HG02759 (cell line): ENCODE measurements around the gene FOXP1.
"Not testable (repeated sequence)": the region's sequence is repeated elsewhere in the genome, so short reads cannot be mapped to it uniquely, and the experiment has no call there.

Experiments used
- ATAC-seq: cut with Tn5 transposase; IDR thresholded peaks from one replicate; pipeline ENCODE4 v1.9.1; 2021; ENCODE audit warnings: mild to moderate bottlenecking, moderate library complexity; ENCODE audit not compliant: unreplicated experiment

Gene FOXP1

GRCh38 chr3:70977712-70978111, 605.8 kb downstream of the FOXP1 start:
- no peak for ATAC-seq

DNA sequence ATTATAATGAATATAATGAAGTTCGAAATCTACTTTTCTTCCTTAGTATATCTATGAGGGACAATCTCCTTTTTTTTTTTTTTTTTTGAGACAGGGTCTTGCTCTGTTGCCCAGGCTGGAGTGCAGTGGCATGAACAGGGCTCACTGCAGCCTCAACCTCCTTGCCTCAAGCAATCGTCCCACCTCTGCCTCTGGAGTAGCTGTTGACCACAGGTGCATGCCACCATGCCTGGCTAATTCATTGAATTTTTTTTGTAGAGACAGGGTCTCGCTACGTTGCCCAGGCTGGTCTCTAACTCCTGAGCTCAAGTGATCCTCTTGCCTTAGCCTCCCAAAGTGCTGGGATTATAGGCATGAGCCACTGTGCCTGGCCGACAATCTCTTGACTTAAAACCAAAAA, 607.5 kb downstream of the FOXP1 start:
- ATAC-seq: not testable (repeated sequence)

- no peak for ATAC-seq
Observed at GRCh38 chr3:70974747-70975146, 608.8 kb downstream of the FOXP1 start.

- no peak for ATAC-seq
Observed at GRCh38 chr3:70973558-70973957, 610.0 kb downstream of the FOXP1 start.

DNA sequence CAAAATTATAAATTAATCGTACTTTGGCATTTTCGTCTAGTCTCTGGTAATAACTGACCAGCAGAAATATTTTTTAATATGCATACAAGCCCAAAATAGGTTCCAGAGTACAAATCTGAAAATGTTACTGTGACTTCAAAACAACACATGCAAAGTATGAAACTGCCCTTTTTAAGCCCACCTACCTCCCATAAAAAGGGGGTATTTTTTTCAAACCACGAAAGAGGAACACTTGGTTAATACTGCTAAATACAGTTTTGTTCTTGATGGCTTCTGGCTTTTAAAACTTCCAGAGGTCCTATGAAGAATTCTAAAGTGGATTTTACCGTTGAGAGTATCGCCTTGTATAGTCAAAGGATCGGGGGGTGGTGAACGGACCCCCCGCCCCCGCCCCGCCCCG, 610.7 kb downstream of the FOXP1 start:
- ATAC-seq: no peak

GRCh38 chr3:70970952-70971351, 612.6 kb downstream of the FOXP1 start:
- ATAC-seq: no peak

- no peak for ATAC-seq
Observed at GRCh38 chr3:70970171-70970570, 613.4 kb downstream of the FOXP1 start.

GRCh38 chr3:70963431-70964275, 619.9 kb downstream of the FOXP1 start:
- no peak for ATAC-seq

DNA sequence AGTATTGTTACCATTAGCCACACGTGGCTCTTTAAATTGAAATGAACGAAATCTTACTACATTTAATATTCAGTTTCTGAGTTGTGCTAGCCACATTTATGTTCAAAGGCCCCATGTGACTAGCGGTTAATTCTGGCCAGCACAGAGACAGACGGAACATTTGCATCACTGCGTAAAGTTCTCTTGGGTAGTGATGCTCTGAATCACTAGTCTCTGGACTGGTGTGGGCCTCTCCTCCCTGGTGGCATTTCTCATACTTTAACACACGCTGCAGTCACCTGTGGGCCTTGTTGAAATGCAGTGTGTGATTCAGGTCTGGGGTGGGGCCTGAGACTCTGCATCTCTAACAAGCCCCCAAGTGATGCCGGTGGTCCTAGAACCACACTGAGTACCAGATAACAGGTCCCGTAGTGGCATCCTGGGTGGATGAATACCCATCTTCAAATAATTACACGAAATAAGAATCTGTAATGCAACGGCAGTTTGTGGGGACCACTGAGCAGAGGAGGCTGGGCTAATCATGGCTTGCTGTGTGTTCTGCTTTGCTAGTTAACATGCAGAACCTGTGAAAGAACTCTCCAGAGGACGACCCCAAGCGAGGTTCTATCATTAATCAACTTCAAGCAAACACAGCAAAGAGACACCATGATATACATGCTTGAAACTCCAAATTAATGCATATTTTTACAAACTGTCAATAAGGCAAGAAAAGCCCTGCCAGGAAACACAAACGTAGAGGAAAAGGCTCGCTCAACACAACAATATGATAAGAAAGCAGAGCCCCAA, 623.8 kb downstream of the FOXP1 start:
- ATAC-seq: no peak

- ATAC-seq: no peak
Observed at GRCh38 chr3:70952033-70952747, 631.3 kb downstream of the FOXP1 start.

DNA sequence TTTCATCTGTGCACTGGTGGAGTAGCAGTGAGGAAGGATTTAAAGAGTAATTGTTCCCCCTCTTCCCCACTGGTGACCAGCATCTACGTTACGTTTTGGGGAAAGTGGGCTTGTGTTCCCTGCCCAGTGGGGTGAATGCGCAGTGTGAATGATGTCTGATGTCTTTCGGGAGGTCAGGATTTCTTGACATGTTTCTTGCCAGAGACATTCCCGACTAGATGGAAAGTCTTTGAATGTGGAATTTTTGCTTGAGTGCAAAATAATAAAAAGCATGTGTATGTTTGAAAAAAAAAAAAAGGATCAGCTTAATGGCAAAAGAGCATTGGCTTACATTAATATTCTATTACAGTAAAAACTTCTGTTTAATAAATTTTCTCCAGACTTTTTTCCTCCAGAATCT, 632.2 kb downstream of the FOXP1 start:
- ATAC-seq: no peak

GRCh38 chr3:70947579-70947978, 635.9 kb downstream of the FOXP1 start:
- ATAC-seq: no peak

DNA sequence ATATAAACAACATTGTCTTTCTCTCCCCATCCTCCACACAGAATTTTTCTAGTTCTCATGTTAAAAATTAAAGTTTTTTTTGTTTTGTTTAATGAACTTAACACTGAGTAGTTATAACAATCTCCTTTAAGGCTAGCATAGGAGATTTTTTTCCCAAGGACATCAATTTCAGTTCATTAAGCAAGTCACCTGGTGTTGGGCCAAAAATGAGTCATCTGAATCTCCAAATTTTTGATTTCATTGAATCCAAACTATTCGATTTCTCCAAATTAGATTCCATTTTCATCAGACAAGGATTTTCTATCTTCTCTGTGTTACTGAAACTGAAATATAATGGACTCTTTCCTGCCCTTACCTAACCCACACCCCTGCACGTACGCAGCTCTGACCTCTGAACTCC, 639.6 kb downstream of the FOXP1 start:
- no peak for ATAC-seq

DNA sequence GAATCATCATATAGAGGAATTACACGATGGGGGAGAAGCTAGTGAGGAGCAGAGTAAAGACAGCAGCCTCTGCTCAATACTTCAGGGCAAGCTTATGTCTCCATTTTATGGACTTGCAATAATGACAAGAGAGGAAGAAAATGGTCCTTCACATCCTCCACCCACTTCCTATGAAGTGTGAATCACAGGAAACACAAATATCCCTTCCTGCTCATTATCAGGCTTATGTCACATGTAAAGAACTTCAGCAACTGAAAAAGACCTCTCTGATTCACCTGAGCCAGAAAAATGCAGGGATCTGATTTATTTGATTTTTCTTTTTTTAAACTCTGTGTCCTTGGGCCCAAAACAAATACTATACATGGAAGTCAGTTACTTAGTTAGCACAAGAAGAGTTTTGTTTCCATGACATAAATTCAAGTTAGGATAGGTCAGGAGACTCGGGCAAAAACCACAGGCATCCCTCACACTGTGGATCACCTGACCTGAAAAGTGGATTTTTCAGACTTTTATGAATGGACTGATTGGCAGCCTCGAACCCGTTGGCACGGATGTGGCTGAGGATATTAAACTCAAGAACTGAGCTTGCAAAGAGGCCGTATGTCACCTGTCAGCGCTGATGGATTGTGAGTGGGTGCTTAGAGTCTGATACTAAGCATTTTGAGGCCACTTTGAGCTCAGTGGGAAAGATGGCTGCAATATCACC, 650.3 kb downstream of the FOXP1 start:
- ATAC-seq: no peak

DNA sequence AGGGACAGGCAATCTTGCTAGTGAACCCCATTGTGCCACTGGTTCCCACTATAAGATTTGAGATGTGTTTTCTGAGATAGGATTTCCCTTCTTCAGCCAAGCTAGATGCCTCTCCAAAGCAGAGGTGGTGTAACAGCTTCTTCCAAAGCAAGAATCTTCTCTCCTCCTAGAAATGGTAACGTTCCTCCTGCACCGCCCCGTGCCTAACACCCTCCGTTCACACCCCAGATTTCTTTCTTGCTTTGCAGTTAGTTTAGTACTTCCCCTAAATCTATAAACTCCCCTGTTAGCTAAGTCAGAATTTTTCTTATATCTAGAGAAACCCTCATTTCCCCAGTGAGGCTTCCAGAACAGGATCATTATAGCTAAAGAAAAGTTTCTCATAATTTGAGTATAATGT, 653.5 kb downstream of the FOXP1 start:
- ATAC-seq: no peak

DNA sequence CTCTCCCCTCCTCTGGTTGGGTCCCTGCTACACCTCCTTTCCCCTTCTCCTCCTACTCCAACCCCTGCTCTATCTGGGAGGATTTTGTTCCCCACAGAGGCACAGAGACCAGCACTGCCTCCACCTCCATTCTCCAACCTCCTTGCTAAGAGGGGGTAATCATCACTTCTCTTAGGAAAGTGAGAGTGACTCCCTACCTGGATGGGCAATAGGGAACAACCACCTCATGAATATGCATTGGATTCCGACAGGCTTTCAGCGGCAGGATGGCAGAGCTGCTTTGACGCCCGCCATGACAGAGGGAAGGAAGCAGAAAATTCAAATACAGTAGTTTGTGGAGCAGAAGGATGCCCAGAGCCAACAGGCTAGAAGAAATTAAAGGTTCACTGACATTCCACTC, 656.3 kb downstream of the FOXP1 start:
- no peak for ATAC-seq

- ATAC-seq: no peak
Observed at GRCh38 chr3:70926835-70927234, 656.7 kb downstream of the FOXP1 start.

DNA sequence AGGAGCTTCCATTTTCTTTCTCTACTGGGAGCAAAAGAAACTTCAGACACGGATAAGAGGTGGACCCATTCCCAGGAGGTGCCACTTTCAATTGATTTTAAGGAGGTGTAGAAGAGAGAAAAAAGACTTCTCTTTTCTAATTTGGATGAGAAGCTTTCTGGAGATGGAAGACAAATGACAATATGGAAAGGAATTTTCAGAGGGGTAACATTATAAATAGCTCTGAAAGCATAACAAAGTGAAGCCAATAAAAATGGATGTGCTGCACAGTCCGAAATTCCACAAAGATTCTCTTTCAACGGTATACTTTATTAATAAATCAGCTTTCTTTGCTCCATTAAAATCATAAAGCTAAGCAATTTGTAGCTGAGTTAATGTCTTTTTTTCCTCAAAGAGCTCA, 663.9 kb downstream of the FOXP1 start:
- no peak for ATAC-seq

DNA sequence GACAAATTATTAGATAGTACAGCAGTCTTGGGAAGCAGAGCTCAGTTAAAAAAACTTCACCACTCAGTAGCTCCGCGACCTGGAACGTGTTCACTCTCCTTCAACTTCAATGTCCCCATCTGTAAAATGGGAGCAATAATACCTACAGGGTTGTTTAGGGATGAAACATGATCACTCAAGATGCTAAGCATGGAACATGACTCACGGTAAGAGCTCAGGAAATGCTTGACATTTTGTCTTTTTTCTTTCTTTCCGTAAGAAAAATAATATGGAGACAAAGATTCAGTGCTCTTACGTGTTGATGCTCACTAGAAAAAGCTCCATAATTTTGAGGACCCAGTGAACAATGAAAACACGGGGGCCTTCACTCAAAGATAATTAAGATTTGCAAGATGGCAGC, 664.4 kb downstream of the FOXP1 start:
- ATAC-seq: no peak

DNA sequence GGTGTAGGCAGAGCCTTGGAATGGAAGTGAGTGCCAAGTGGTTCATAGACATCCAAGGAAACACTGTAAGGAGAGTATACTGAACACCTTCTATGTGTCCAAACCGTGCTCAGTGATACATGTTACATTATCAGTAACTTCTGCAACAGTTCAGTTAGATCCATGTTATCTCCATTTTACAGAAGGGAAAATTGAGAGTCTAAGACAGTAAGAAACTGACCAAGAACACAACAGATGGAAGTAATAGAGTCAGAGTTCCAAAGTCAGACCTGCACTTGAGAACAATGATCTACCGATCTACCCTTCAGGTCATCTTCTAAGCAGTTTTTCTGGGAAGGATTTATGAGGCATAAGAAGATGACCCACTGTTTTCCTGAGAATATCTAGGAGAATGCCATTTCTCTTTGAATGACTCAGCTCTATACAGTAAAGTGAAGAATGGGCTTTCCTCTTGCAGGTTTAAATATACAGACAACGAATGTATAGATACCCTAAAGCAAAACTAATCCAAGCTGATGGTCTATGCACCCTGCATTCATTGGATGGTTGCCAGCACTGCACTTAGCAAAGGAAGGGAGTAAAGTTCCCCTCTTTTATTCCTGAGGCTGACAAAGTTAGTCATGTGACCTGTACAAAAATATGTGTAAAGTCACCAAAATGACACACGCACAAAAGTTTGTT, 667.0 kb downstream of the FOXP1 start:
- ATAC-seq: no peak
